Measurements from ENCODE around the gene MS4A6E. TPM values are rescaled to one million over a fixed set of nuclear protein-coding genes. Genes with fewer than 3 reads are reported as not detected.

MS4A6E gene
- total RNA-seq, 1 donor = not detected

DNA sequence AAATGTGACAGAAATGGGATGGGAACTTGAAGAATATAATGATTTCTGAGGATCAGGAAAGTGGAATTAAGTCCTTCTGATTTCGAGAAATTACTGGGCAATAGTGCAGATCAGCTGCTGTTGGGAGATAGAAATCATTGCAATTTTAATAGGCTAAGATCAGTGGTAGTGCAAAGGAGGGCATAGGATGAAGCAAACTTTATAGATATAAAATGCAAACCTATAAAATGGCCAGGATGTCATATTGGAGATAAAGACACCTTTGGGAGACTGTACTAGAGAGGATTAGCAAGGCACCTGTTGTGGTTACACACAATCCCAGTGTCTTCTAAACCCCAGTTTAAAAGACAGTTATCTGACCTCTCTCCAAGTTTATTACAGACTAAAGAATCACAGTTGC, 44.8 kb downstream of the MS4A6E start:
- H3K4me3 ChIP-seq (ENCODE audit: low read depth, low read length) = no peak overlapping the region
- TF ChIP-seq, protein P1, sequence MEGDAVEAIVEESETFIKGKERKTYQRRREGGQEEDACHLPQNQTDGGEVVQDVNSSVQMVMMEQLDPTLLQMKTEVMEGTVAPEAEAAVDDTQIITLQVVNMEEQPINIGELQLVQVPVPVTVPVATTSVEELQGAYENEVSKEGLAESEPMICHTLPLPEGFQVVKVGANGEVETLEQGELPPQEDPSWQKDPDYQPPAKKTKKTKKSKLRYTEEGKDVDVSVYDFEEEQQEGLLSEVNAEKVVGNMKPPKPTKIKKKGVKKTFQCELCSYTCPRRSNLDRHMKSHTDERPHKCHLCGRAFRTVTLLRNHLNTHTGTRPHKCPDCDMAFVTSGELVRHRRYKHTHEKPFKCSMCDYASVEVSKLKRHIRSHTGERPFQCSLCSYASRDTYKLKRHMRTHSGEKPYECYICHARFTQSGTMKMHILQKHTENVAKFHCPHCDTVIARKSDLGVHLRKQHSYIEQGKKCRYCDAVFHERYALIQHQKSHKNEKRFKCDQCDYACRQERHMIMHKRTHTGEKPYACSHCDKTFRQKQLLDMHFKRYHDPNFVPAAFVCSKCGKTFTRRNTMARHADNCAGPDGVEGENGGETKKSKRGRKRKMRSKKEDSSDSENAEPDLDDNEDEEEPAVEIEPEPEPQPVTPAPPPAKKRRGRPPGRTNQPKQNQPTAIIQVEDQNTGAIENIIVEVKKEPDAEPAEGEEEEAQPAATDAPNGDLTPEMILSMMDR (IDR thresholded peaks at IDR 0.05; ENCODE audit: insufficient read depth, low read length) = no peak
- DNase-seq (ENCODE audit: low read depth) = no peak

DNA sequence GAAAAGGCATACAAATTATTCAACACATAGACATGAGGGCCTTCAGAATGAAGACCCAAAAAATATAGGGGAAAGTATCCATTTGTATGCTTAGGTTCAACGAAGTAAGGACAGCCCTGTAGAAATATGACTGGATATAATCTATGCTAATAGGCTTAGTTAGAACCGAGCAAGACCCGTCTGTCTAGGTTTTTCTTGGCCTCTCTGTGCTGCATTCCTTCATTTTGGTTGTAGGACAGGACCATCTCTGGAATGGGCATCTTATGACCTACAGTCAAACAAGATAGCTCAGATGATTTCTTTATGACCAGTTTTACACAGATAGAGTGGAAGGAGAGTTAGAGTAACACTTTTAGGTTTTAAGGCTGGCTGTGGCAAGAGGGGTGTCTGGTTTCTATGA, 45.7 kb downstream of the MS4A6E start:
- DNase-seq (ENCODE audit: low read depth) = no peak
- TF ChIP-seq, protein P1 (IDR thresholded peaks at IDR 0.05; ENCODE audit: insufficient read depth, low read length) = no peak
- no peak overlapping the region for H3K4me3 ChIP-seq (ENCODE audit: low read depth, low read length)

DNA sequence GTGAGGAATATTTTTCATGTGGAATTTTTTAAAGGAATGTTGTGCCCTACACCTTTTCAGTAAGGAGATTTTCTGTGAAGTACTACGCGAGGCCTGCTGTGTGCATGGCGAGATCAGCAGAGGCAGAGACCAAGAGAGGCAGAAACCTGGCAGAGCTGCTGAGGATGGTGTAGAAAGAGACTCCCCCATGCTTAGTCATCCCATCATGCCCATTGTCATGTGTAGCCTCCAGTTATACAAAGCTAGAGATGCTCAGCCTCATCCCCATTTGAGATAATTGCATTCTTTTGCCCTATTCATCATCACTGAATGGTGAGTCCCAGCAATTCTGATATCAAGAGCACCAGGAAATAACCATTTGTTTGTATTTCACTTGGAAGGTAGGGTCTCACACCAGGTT, 48.3 kb downstream of the MS4A6E start:
- H3K4me3 ChIP-seq (ENCODE audit: low read depth, low read length) = no peak overlapping the region
- TF ChIP-seq, protein P1 (IDR thresholded peaks at IDR 0.05; ENCODE audit: insufficient read depth, low read length) = no peak
- no peak for DNase-seq (ENCODE audit: low read depth)

DNA sequence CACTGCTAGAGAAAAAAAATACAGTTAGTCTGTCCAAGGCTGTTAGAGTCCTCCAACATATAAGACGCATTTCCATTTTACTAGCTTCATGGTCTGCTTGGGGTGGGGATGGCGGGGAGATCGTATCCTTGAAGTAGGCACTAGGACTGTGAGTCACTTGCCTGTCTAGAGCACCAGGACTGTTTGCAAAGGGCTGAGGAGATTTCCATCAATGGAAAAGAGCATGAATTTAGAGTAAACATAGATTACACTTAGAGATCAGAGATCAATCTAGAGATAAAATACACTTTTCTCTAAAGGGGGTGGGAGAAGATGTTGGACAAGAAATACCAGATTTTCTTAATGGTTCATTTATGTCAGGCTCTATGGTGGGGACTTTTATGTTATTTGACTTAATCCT, 49.5 kb downstream of the MS4A6E start:
- no peak overlapping the region for H3K4me3 ChIP-seq (ENCODE audit: low read depth, low read length)
- DNase-seq (ENCODE audit: low read depth) = no peak
- TF ChIP-seq, protein P1 (IDR thresholded peaks at IDR 0.05; ENCODE audit: insufficient read depth, low read length) = no peak

DNA sequence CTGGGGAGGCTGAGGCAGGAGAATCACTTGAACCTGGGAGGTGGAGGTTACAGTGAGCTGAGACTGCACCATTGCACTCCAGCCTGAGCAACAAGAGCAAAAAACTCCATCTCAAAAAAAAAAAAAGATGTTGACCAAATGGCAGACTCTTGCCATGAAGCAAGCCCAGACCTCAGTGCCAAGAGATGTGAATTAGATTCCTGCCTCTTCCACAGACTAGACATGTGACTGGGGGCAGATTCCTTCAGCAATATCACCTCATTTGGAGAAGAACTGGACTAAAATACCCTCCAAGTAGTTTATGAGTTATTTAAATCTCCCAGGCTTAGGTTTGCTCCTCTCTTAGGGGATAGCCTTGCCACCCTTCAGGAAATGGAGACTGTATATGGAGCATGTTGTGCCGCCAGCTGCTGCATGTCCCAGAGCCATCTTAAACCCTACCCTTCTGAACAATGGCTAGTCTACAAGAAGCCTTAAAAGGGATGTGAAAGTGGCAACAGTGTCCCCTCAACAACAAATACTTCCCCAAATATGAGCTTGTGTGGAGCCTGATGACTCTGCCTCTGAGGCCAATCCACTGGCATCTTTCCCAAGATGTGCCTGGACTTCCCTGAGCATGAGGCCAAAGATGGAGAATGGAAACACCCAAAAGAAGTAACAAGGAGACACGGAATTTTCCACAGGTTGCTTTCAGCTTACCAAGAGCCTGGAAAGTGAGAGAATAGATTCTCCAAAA, 50.5 kb downstream of the MS4A6E start:
- no peak overlapping the region for H3K4me3 ChIP-seq (ENCODE audit: low read depth, low read length)
- TF ChIP-seq, protein P1 (IDR thresholded peaks at IDR 0.05; ENCODE audit: insufficient read depth, low read length) = no peak
- no peak for DNase-seq (ENCODE audit: low read depth)

DNA sequence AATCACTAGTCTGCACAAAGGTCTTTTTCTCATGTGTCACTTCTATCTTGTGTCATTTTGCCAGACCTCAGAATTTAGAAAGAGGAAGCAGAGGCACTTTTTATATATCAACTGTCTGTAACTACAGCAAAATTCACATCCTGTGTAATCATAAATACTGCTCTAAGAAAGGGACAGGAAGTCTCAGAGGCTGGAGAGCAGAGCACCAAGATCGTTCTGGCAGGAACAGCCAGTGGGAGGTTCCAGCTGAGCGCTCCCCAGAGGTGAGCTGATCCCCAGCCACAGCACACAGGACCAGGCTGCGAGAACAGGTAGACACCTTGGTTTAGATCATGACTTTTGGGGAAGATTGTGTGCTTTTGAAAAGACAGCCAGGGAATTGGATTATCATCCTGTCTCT, 51.3 kb downstream of the MS4A6E start, which contains the start of gene MS4A7:
Gene MS4A7, plus strand, starts transcription at position 179 of the 400 bp plus-strand sequence. CDS start 4,610 bp downstream, outside the sequence.
- no peak for DNase-seq (ENCODE audit: low read depth)
- H3K4me3 ChIP-seq (ENCODE audit: low read depth, low read length) = no peak within 1 kb of the TSS
- TF ChIP-seq, protein P1 (IDR thresholded peaks at IDR 0.05; ENCODE audit: insufficient read depth, low read length) = no peak

All from fibroblast of the aortic adventitia (primary cell).